ENCODE measurements around the gene C17orf114.

GRCh38 chr17:4766723-4767122 lies 35.4 kb downstream of the C17orf114 start:
- TF ChIP-seq CTCF (conservative IDR thresholded peaks at IDR 0.05) (no peak), EZH2 (IDR thresholded peaks at IDR 0.05; ENCODE audit: low read depth) (no peak)

Data from PC-9 (cell line).